ENCODE results near the gene CFDP1.

Gene CFDP1

GRCh38 chr16:75406943-75407342 is 26.4 kb downstream of the CFDP1 start:
- DNase-seq (ENCODE audit: low read depth in 3 of 3) = no peak

DNA sequence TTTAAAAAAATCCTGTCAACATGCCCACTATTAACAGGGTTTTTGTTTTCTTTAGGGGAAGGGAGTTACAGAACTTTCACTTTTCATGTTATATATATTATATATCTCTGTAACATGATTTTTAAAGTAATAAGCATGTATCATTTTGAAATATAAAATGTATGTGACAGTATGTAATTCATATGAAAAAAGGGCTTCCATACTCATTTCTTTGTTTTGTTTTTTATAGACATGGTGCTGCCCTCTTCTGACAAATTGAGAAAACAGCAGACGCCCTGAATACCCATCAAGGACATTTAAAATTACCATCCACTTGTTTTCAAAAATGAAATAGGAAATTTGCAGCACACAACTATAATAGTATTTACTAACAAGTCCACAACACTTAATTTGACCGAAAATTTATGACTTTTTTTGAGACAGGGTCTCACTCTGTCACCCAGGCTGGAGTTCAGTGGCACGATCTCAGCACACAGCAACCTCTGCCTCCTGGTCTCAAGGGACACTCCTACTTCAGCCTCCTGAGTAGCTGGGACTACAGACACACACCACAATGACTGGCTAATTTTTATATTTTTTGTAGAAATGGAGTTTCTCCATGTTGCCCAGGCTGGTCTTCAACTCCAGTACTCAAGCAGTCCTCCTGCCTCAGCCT is 30.4 kb downstream of the CFDP1 start:
- no peak for DNase-seq (ENCODE audit: low read depth in 3 of 3)

GRCh38 chr16:75402159-75402820 is 31.0 kb downstream of the CFDP1 start:
- DNase-seq (ENCODE audit: low read depth in 3 of 3) = no peak

DNA sequence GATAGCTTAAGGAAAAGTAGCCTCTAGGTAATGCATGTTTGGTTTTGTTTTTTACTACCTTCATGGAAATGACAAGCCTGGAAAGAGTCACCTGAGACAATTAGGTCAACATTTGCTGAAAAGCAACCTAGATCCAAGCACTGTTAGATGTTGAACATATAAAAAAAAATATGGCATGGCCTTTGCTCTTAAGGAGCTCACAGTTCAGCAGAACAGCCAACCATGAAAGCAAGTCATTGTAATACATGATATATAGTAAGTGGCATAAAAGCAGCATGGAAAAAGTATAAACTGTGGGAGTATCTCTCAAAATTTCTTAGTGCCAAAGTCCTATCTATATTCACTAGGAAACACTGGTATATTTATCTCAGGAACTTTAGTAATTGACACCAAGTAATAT is 31.6 kb downstream of the CFDP1 start:
- DNase-seq (ENCODE audit: low read depth in 3 of 3) = no peak

- no peak for DNase-seq (ENCODE audit: low read depth in 3 of 3)
Observed at GRCh38 chr16:75398333-75398732, 35.0 kb downstream of the CFDP1 start.

GRCh38 chr16:75394941-75395340 is 38.4 kb downstream of the CFDP1 start:
- no peak for DNase-seq (ENCODE audit: low read depth in 3 of 3)

- no peak for DNase-seq (ENCODE audit: low read depth in 3 of 3)
Observed at GRCh38 chr16:75392906-75393305, 40.4 kb downstream of the CFDP1 start.

DNA sequence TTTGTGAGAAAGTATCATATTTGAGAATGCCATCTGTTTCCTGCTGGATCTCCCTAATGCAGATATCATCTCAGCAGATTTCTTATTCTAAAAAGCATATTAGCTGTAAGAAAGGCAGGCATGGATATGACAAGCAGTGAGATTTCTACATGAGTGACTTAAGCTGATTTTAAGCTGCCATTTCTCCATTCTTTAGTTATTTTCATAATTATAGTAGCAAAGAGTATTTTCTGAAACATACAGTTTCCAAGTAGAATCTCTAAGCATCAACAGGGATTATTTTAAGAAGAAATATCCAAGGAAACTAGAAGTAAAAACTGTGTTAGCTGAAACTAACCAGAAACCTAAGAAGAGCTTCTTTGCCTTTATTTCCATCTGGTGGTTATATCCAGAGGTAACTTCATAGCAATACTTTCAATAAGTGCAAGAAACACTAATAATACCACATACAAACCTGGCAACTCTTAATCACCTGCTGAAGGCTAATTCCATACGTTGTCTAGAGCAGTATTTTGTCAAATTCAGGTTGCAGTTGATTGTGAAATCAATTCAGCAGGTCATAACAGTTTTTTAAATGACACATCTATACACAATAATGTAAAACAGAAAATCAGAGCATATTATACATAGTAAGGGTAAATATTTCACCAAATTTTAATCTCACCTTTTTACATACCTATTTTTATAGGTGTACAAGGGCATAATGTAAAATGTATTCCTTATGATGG is 42.2 kb downstream of the CFDP1 start:
- no peak for DNase-seq (ENCODE audit: low read depth in 3 of 3)

DNA sequence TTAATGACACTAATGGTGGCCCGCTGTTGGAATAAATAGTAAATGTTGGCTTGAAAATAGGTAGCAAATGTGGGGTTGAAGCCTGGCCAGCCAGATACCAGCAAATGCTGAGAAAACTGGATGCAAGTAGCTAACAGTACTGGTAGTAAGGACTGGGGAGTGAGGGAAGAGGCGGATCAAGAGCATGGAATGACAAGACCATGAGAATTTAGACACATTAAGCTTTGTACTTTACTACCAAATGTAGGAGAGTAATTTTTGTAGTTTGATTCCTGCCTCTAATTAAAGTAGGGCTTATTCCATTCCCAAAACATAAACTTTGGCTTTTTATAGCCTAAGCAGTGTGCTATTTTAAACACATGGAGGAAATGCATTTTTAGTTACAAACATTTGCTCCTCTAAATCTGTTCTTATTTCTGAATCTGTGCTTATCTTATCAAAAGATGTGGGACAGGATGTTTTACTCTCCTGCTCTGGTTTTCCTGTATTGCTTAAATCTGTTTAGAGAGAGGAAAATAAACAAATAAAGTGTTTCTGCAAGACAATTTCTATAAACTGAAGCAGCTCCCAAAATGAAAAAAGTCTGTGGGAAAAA is 44.1 kb downstream of the CFDP1 start:
- no peak for DNase-seq (ENCODE audit: low read depth in 3 of 3)

DNA sequence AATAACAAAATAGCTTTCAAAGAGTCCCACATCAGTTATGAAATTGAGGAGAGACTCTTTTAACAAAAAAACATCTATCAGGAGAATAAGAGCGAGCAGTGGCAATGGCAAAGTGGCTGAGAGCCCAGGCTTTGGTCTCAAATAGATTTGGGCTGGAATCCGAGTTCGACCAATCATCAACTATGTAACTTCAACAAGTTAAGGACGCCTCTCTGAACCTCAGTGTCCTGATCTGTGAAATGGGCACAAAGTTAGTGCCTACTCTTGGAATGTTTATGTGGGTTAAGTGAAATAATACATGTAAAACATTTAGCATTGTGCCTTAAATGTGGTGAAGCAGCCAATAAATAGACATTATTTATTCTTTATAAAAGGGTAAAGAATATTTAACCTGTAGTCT is 45.4 kb downstream of the CFDP1 start:
- DNase-seq (ENCODE audit: low read depth in 3 of 3) = no peak

GRCh38 chr16:75385507-75386152 is 47.7 kb downstream of the CFDP1 start:
- no peak for DNase-seq (ENCODE audit: low read depth in 3 of 3)

GRCh38 chr16:75383141-75383540 is 50.2 kb downstream of the CFDP1 start:
- DNase-seq (ENCODE audit: low read depth in 3 of 3) = no peak

DNA sequence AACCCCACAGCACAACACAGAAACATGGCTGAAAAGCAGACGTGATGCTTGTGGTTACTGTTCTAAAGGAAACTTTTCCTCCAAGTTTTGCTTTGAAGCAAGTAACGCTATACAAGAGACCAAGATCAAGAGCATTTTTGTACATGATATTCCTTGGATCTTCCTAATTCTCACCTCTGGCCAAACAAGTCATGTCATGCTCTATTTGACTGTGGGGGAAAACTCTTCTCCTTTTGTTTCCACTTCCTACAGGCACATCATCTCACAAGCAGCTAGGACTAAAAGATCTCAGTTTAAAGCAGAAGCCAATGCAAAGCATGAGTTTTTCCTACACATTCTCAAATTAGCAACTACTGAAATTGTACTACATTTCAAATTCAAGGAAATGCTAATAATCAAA is 50.7 kb downstream of the CFDP1 start:
- no peak for DNase-seq (ENCODE audit: low read depth in 3 of 3)

GRCh38 chr16:75380870-75381269 is 52.4 kb downstream of the CFDP1 start:
- no peak for DNase-seq (ENCODE audit: low read depth in 3 of 3)

- DNase-seq (ENCODE audit: low read depth in 3 of 3) = peak in 2 of 3 experiments; percentile 11 to 38
Observed at GRCh38 chr16:75379911-75380847, 53.1 kb downstream of the CFDP1 start.

GRCh38 chr16:75379339-75379738 is 54.0 kb downstream of the CFDP1 start:
- DNase-seq (ENCODE audit: low read depth in 3 of 3) = no peak

- DNase-seq (ENCODE audit: low read depth in 3 of 3) = no peak
Observed at GRCh38 chr16:75378616-75379015, 54.7 kb downstream of the CFDP1 start.

- DNase-seq (ENCODE audit: low read depth in 3 of 3) = no peak
Observed at GRCh38 chr16:75377729-75378386, 55.4 kb downstream of the CFDP1 start.

- no peak for DNase-seq (ENCODE audit: low read depth in 3 of 3)
Observed at GRCh38 chr16:75376475-75377161, 56.7 kb downstream of the CFDP1 start.

DNA sequence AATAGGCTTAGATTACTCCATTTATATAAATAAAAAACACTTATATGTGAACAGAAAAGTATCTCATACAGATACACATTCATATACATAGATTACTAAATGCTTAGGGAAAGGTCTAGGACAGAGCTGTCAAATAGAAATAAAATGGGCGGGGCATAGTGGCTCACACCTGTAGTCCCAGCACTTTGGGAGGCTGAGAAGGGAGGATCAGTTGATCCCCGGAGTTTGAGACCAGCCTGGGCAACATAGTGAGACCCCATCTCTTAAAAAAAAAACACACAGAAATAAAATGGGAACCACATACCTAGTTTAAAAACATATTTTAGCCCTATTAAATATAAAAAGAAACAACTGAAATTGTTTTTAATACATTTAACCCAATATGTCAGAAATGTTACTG is 58.9 kb downstream of the CFDP1 start:
- no peak for DNase-seq (ENCODE audit: low read depth in 3 of 3)
